ENCODE results near the gene GFRA4.

GFRA4 gene

GRCh38 chr20:3663031-3663701, at the start of gene GFRA4:
GFRA4 (minus strand) TSS chr20:3663399; CDS start chr20:3663399, 0 bp downstream.
- DNase-seq = no peak

GRCh38 chr20:3712279-3712873, 49.2 kb upstream of the GFRA4 start, which contains the start of gene SIGLEC1:
SIGLEC1 (minus strand) TSS chr20:3712600; CDS start chr20:3707128, 5,472 bp downstream.
- no peak for DNase-seq

GRCh38 chr20:3711484-3711941, 48.3 kb upstream of the GFRA4 start:
- DNase-seq = no peak

- no peak for DNase-seq
Observed at GRCh38 chr20:3710703-3711483, 47.7 kb upstream of the GFRA4 start.

- DNase-seq = no peak
Observed at GRCh38 chr20:3710011-3710466, 46.8 kb upstream of the GFRA4 start.

- no peak for DNase-seq
Observed at GRCh38 chr20:3707508-3707899, 44.3 kb upstream of the GFRA4 start.

GRCh38 chr20:3706774-3707507, 43.7 kb upstream of the GFRA4 start:
- DNase-seq = no peak

- no peak for DNase-seq
Observed at GRCh38 chr20:3705970-3706739, 43.0 kb upstream of the GFRA4 start.

- no peak for DNase-seq
Observed at GRCh38 chr20:3705491-3705969, 42.3 kb upstream of the GFRA4 start.

- DNase-seq = no peak
Observed at GRCh38 chr20:3704087-3704486, 40.9 kb upstream of the GFRA4 start.

GRCh38 chr20:3702611-3703391, 39.6 kb upstream of the GFRA4 start:
- no peak for DNase-seq

- DNase-seq = no peak
Observed at GRCh38 chr20:3701061-3701998, 38.1 kb upstream of the GFRA4 start.

GRCh38 chr20:3699037-3699436, 35.8 kb upstream of the GFRA4 start:
- DNase-seq = no peak

- DNase-seq = no peak
Observed at GRCh38 chr20:3698591-3699001, 35.4 kb upstream of the GFRA4 start.

GRCh38 chr20:3697588-3698305, 34.5 kb upstream of the GFRA4 start:
- no peak for DNase-seq

- no peak for DNase-seq
Observed at GRCh38 chr20:3696745-3697587, 33.8 kb upstream of the GFRA4 start.

- no peak for DNase-seq
Observed at GRCh38 chr20:3696200-3696599, 33.0 kb upstream of the GFRA4 start.

- no peak for DNase-seq
Observed at GRCh38 chr20:3694864-3695263, 31.7 kb upstream of the GFRA4 start.
